H1 (cell line): Measurements from ENCODE around the gene KCTD16. TPM values are rescaled to one million over a fixed set of nuclear protein-coding genes. Genes with fewer than 3 reads are reported as not detected.

Experiments used
- CTCF ChIA-PET: fragments of 300-600 bp; sonication (Branson Sonifier 250); formaldehyde crosslinking; loops from one replicate; lab custom pipeline; 2021; ENCODE audit not compliant: partially characterized antibody; lab: Charles Lee
- POLR2A ChIA-PET: fragments of 300-600 bp; sonication (Branson Sonifier 250); formaldehyde crosslinking; loops from one replicate; lab custom pipeline; 2021; ENCODE audit warnings: inconsistent platforms; ENCODE audit not compliant: partially characterized antibody; lab: Charles Lee
- DNase-seq, 2 experiments: peaks; one replicate each; pipeline versions ENCODE4 v3.0.0 to v3.0.0-alpha.2; 2010 to 2022; ENCODE audit warnings: low spot score in 2 of 2, low read depth in 1 of 2, mixed read lengths in 1 of 2
- FAIRE-seq: peaks from 2 replicates; lab custom pipeline; 2011; peaks lifted over from hg19 to GRCh38; lab: Jason Lieb, UNC
- H2AFZ ChIP-seq: 2 replicates; pipeline ENCODE4 v1.8.1; 2012; ENCODE audit warnings: low read length, inconsistent platforms
- H2AK5ac ChIP-seq: 2 replicates; pipeline ENCODE4 v1.6.1; 2013; ENCODE audit warnings: low read depth, low read length
- H2BK120ac ChIP-seq: replicated peaks from 2 replicates; pipeline ENCODE3; 2013; ENCODE audit warnings: low read depth, low read length, inconsistent platforms
- H2BK12ac ChIP-seq: 2 replicates; pipeline ENCODE4 v1.6.1; 2013; ENCODE audit warnings: low read depth, low read length
- H2BK15ac ChIP-seq: 2 replicates; pipeline ENCODE4 v1.6.1; 2013; ENCODE audit warnings: low read length
- H2BK20ac ChIP-seq: 2 replicates; pipeline ENCODE4 v1.6.1; 2013; ENCODE audit warnings: low read length
- H2BK5ac ChIP-seq: 2 replicates; pipeline ENCODE4 v1.6.1; 2013; ENCODE audit warnings: low read depth, low read length
- H3K14ac ChIP-seq: 2 replicates; pipeline ENCODE4 v1.6.1; 2013; ENCODE audit warnings: inconsistent platforms; ENCODE audit not compliant: insufficient read length
- H3K18ac ChIP-seq: 2 replicates; pipeline ENCODE4 v1.6.1; 2013; ENCODE audit warnings: low read length; ENCODE audit errors: extremely low read depth
- H3K23ac ChIP-seq: 2 replicates; pipeline ENCODE4 v1.6.1; 2013; ENCODE audit warnings: inconsistent platforms; ENCODE audit not compliant: insufficient read length
- H3K23me2 ChIP-seq: 2 replicates; pipeline ENCODE4 v1.6.1; 2013; ENCODE audit warnings: low read depth, low read length
- H3K27ac ChIP-seq: 2 replicates; pipeline ENCODE4 v1.6.1; 2011; ENCODE audit warnings: low read depth, low read length, inconsistent platforms
- H3K27me3 ChIP-seq, 4 experiments: replicated peaks in 1 of 4; 1 replicate in 1 of 4; 2 replicates in 3 of 4; pipeline versions ENCODE4 v1.6.1 to v1.8.1; 2011 to 2013; ENCODE audit warnings: low read length in 3 of 4, mild to moderate bottlenecking in 3 of 4, inconsistent platforms in 2 of 4, mixed read lengths in 2 of 4, moderate library complexity in 1 of 4; ENCODE audit not compliant: control insufficient read depth in 3 of 4, insufficient read depth in 3 of 4; ENCODE audit errors: extremely low read depth in 1 of 4
- H3K36me3 ChIP-seq, 4 experiments: 2 replicates each; pipeline versions ENCODE4 v1.6.1 to v1.8.1; 2011 to 2013; ENCODE audit warnings: mild to moderate bottlenecking in 4 of 4, low read length in 3 of 4, moderate library complexity in 2 of 4, control low read depth in 1 of 4, inconsistent platforms in 1 of 4; ENCODE audit not compliant: insufficient read depth in 4 of 4, control insufficient read depth in 2 of 4
- H3K4ac ChIP-seq: replicated peaks from 2 replicates; pipeline ENCODE3; 2013; ENCODE audit warnings: low read length, low read depth, mixed read lengths, inconsistent platforms; ENCODE audit not compliant: insufficient read length
- H3K4me1 ChIP-seq, 4 experiments: replicated peaks in 1 of 4; 1 replicate in 1 of 4; 2 replicates in 3 of 4; pipeline versions ENCODE4 v1.6.1 to v1.8.1; 2011 to 2013; ENCODE audit warnings: low read length in 3 of 4, inconsistent platforms in 2 of 4, mixed read lengths in 1 of 4; ENCODE audit not compliant: insufficient read depth in 4 of 4, control insufficient read depth in 3 of 4
- H3K4me2 ChIP-seq, 2 experiments: 2 replicates each; pipeline versions ENCODE4 v1.6.1 to v1.8.1; 2011 to 2013; ENCODE audit warnings: low read depth in 2 of 2, low read length in 2 of 2, control low read depth in 1 of 2, inconsistent platforms in 1 of 2, mild to moderate bottlenecking in 1 of 2; ENCODE audit not compliant: insufficient read depth in 1 of 2
- H3K4me3 ChIP-seq, 4 experiments: fragments of 200-600, 300-600 bp in 1 of 4; sonication (generic), shearing (Covaris generic), sonication (Bioruptor Twin) in 1 of 4; 2 replicates each; pipeline versions ENCODE4 v1.5.1 to v1.8.1; 2011 to 2016; ENCODE audit warnings: low read length in 4 of 4, low read depth in 3 of 4, control low read depth in 2 of 4, inconsistent platforms in 2 of 4, mild to moderate bottlenecking in 2 of 4, mixed read lengths in 1 of 4, moderate library complexity in 1 of 4; ENCODE audit not compliant: insufficient read depth in 2 of 4; ENCODE audit errors: extremely low read depth in 1 of 4
- H3K56ac ChIP-seq: replicated peaks from 2 replicates; pipeline ENCODE3; 2013; ENCODE audit warnings: low read depth, mild to moderate bottlenecking, mixed read lengths, low read length, inconsistent platforms; ENCODE audit not compliant: insufficient read length
- H3K79me1 ChIP-seq: 2 replicates; pipeline ENCODE4 v1.6.1; 2013; ENCODE audit warnings: low read depth, low read length, control low read depth
- H3K79me2 ChIP-seq, 2 experiments: 2 replicates each; pipeline versions ENCODE4 v1.6.1 to v1.8.1; 2012 to 2013; ENCODE audit warnings: low read length in 2 of 2, mild to moderate bottlenecking in 2 of 2, inconsistent platforms in 1 of 2; ENCODE audit not compliant: insufficient read depth in 2 of 2, control insufficient read depth in 1 of 2
- H3K9ac ChIP-seq, 4 experiments: replicated peaks in 1 of 4; 1 replicate in 1 of 4; 2 replicates in 3 of 4; pipeline versions ENCODE4 v1.6.1 to v1.8.1; 2011 to 2013; ENCODE audit warnings: low read depth in 3 of 4, low read length in 3 of 4, control low read depth in 2 of 4, mild to moderate bottlenecking in 2 of 4, moderate library complexity in 2 of 4, inconsistent platforms in 1 of 4; ENCODE audit errors: extremely low read depth in 1 of 4
- H3K9me3 ChIP-seq, 2 experiments: 2 replicates each; pipeline versions ENCODE4 v1.6.1 to v1.8.1; 2012 to 2013; ENCODE audit warnings: mild to moderate bottlenecking in 2 of 2, moderate library complexity in 2 of 2, control low read depth in 1 of 2, inconsistent platforms in 1 of 2, low read depth in 1 of 2, low read length in 1 of 2, mixed read lengths in 1 of 2; ENCODE audit not compliant: insufficient read depth in 2 of 2
- H4K20me1 ChIP-seq, 2 experiments: replicated peaks in 1 of 2; 2 replicates each; pipeline versions ENCODE3 to v1.8.1; 2011 to 2013; ENCODE audit warnings: inconsistent platforms in 2 of 2, low read length in 2 of 2, mild to moderate bottlenecking in 1 of 2; ENCODE audit not compliant: insufficient read depth in 2 of 2, control insufficient read depth in 1 of 2
- H4K5ac ChIP-seq: 2 replicates; pipeline ENCODE4 v1.6.1; 2013; ENCODE audit warnings: low read length, low read depth, mixed read lengths, inconsistent platforms; ENCODE audit not compliant: insufficient read length
- H4K8ac ChIP-seq: 2 replicates; pipeline ENCODE4 v1.8.0; 2013; ENCODE audit warnings: mild to moderate bottlenecking, moderate library complexity, low read length, inconsistent platforms; ENCODE audit not compliant: insufficient read depth; ENCODE audit errors: extremely low read depth
- H4K91ac ChIP-seq: replicated peaks from 2 replicates; pipeline ENCODE3; 2013; ENCODE audit warnings: low read length, mixed read lengths, inconsistent platforms; ENCODE audit not compliant: insufficient read length
- WGBS, 2 experiments: shearing (Covaris generic) in 1 of 2; methylation state at CpG; one replicate each; pipeline versions ENCODE4 v1.1.6 to v1.1.7; 2013 to 2015; ENCODE audit warnings: low lambda C conversion rate in 2 of 2, mixed read lengths in 2 of 2, inconsistent platforms in 1 of 2, low coverage in 1 of 2, missing lambda C conversion rate in 1 of 2; ENCODE audit not compliant: insufficient replicate concordance in 2 of 2, insufficient coverage in 1 of 2, insufficient read length in 1 of 2; ENCODE audit errors: extremely low coverage in 1 of 2, missing lambda C conversion rate in 1 of 2; 5-methylcytosine and 5-hydroxymethylcytosine counted together
- polyA plus RNA-seq, 7 experiments: library from polyadenylated mRNA; depleted of rRNA in 3 of 7; stranded (reverse) in 5 of 7; unstranded in 2 of 7; fragments of >200 nt in 5 of 7; fragments of 200-250 nt in 2 of 7; gene quantifications; 1 replicate in 5 of 7; 2 replicates in 1 of 7; 4 replicates in 1 of 7; pipeline versions ENCODE4 v1.2.1 to v1.2.3, GENCODE V29; 2011 to 2013; ENCODE audit warnings: missing spikeins in 2 of 7, mixed read lengths in 2 of 7
- total RNA-seq: library from RNA; stranded (reverse); fragmentation: NEBNext Ultra II Directional; extraction: Animal tissue kit (Norgen Biotek cat#: 25700); gene quantifications from 2 replicates; pipeline ENCODE4 v1.2.1, GENCODE V29; 2021

Gene KCTD16
- total and polyA plus RNA-seq, 2 of the 8 experiments (the other 6 are each of a cell fraction or from before 2014, with no cell fraction given) = 0.03 to 0.24 TPM

DNA sequence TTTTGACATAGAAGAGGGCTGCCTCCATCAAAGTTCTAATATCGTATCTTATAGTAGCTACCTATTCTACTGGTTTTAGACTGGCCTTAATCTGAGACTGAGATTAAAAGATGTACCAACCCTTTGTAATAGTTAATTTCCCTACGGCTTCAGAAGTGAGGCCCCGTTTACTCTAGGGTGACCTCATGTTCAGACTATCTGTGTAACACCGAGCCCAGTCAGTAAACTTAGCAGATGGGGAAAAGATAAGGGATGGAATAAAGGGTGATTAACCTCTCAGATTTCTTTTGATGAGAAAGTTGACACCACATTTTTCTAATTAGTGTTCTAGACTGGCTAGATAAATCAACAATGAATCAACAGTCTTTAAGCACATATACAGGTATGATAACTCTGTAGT, 283.1 kb downstream of the KCTD16 start:
- WGBS, 2 experiments = 98% methylated on average over 4 of the region's 4 CpGs; no CpG with 5 or more reads in 1 of the 2 experiments
- Histone ChIP-seq H3K4me1 (no peaks in the 10 kb centered on the region), H3K18ac (no peak overlapping the region), H2AFZ (no peak overlapping the region), H2BK120ac (no peak overlapping the region), H3K4me2 (no peak overlapping the region), H3K79me2 (no peaks in the 10 kb centered on the region), H3K23ac (no peak overlapping the region), H3K79me1 (no peaks in the 10 kb centered on the region), H2BK5ac (no peak overlapping the region), H2AK5ac (no peak overlapping the region), H3K56ac (no peak overlapping the region), H3K36me3 (no peaks in the 10 kb centered on the region), H3K23me2 (no peaks in the 10 kb centered on the region), H3K4ac (no peak overlapping the region), H3K27me3 (no peaks in the 10 kb centered on the region), H3K9me3 (no peaks in the 10 kb centered on the region), H4K91ac (no peak overlapping the region), H3K4me3 (no peak overlapping the region), H3K27ac (no peak overlapping the region), H4K5ac (no peak overlapping the region), H4K8ac (no peak overlapping the region), H2BK12ac (no peak overlapping the region), H2BK15ac (no peak overlapping the region), H4K20me1 (no peaks in the 10 kb centered on the region), H2BK20ac (no peak overlapping the region), H3K9ac (no peak overlapping the region), H3K14ac (no peak overlapping the region)
- ChIA-PET POLR2A (no interaction called here), CTCF (interaction anchor here (0.6 kb wide), 2 partner anchors 227 to 607 kb away, joined by 3 read pairs; no protein-coding TSS in a partner anchor)
- DNase-seq (no peak), FAIRE-seq (no peak)
